ENCODE measurements around the gene BMP10.

- TF ChIP-seq CTCF (conservative IDR thresholded peaks at IDR 0.05 in 1 of 2, IDR thresholded peaks at IDR 0.05 in 1 of 2; ENCODE audit: low read depth in 1 of 2, low read length in 2 of 2), result no peak
- TF ChIP-seq EZH2 (IDR thresholded peaks at IDR 0.05; ENCODE audit: low read length, missing control alignments), result no peak
These were observed 38.0 kb downstream of the BMP10 start for GRCh38 chr2:68833162-68833561.
